OCI-LY3 (cell line): ENCODE data around the gene SLC28A1.

Experiments used
- H2AFZ ChIP-seq: fragments of 200-600, 300-600 bp; shearing (Covaris generic); 2 replicates; pipeline ENCODE4 v1.6.0; 2014; ENCODE audit warnings: antibody characterized with exemption, low read depth, low read length
- H3K27ac ChIP-seq: fragments of 200-600, 300-600 bp; sonication (generic); 2 replicates; pipeline ENCODE4 v1.5.1; 2014; ENCODE audit warnings: mild to moderate bottlenecking, low read length, moderate library complexity, mixed read lengths
- H3K27me3 ChIP-seq: fragments of 200-600, 300-600 bp; sonication (generic); 2 replicates; pipeline ENCODE4 v1.6.1; 2014; ENCODE audit warnings: low read depth, low read length, mixed read lengths
- H3K36me3 ChIP-seq: fragments of 200-600, 300-600 bp; sonication (generic); replicated peaks from 2 replicates; pipeline ENCODE3; 2014; ENCODE audit warnings: low read depth, low read length, mixed read lengths
- H3K4me1 ChIP-seq: fragments of 300-600, 200-600 bp; sonication (generic); 2 replicates; pipeline ENCODE4 v1.6.1; 2014; ENCODE audit warnings: low read length, mixed read lengths
- H3K4me2 ChIP-seq: fragments of 200-600, 300-600 bp; sonication (generic); 2 replicates; pipeline ENCODE4 v1.6.1; 2014; ENCODE audit warnings: low read length, mixed read lengths
- H3K4me3 ChIP-seq: fragments of 300-600, 200-600 bp; sonication (generic); 2 replicates; pipeline ENCODE4 v1.5.1; 2014; ENCODE audit warnings: antibody characterized with exemption, mild to moderate bottlenecking, low read length, moderate library complexity
- H3K79me2 ChIP-seq: fragments of 300-600, 200-600 bp; shearing (Covaris generic); 2 replicates; pipeline ENCODE4 v1.6.1; 2014; ENCODE audit warnings: mild to moderate bottlenecking, low read length, mixed read lengths
- H3K9ac ChIP-seq: fragments of 300-600, 200-600 bp; shearing (Covaris generic); 2 replicates; pipeline ENCODE4 v1.6.0; 2014; ENCODE audit warnings: mild to moderate bottlenecking, low read length, moderate library complexity
- H3K9me3 ChIP-seq: fragments of 200-600, 300-600 bp; shearing (Covaris generic); 2 replicates; pipeline ENCODE4 v1.6.1; 2014; ENCODE audit warnings: low read length, mixed read lengths; ENCODE audit not compliant: insufficient read depth
- H4K20me1 ChIP-seq: fragments of 200-600, 300-600 bp; sonication (generic); 2 replicates; pipeline ENCODE4 v1.6.1; 2016; ENCODE audit warnings: low read length, mixed read lengths; ENCODE audit not compliant: insufficient read depth
- CTCF ChIP-seq: fragments of 200-600, 300-600 bp; sonication (generic); IDR thresholded peaks from 2 replicates; pipeline ENCODE4 v1.5.1; 2014; ENCODE audit warnings: antibody characterized with exemption, low read length, low read depth
- EZH2phosphoT487 ChIP-seq: fragments of 200-600 bp; shearing (Covaris generic); IDR thresholded peaks from 2 replicates; pipeline ENCODE4 v1.6.1; 2018; ENCODE audit warnings: antibody characterized with exemption, mixed run types, low read depth

Gene SLC28A1

GRCh38 chr15:84847382-84847781 lies 37.1 kb upstream of the SLC28A1 start:
- no peak overlapping the region for H3K9ac ChIP-seq
- H4K20me1 ChIP-seq = no peaks in the 10 kb centered on the region
- no peak overlapping the region for H2AFZ ChIP-seq
- TF ChIP-seq EZH2phosphoT487 (no peak), CTCF (no peak)
- H3K27me3 ChIP-seq = no peaks in the 10 kb centered on the region
- H3K79me2 ChIP-seq = no peaks in the 10 kb centered on the region
- no peaks in the 10 kb centered on the region for H3K4me1 ChIP-seq
- H3K4me2 ChIP-seq = no peak overlapping the region
- no peak overlapping the region for H3K27ac ChIP-seq
- no peaks in the 10 kb centered on the region for H3K36me3 ChIP-seq
- H3K9me3 ChIP-seq = peaks cover 7% of the 10 kb centered on the region; the same call in 1 of the 2 replicates
- no peak overlapping the region for H3K4me3 ChIP-seq

GRCh38 chr15:84852212-84852611 lies 32.2 kb upstream of the SLC28A1 start:
- Histone ChIP-seq H4K20me1 (no peaks in the 10 kb centered on the region), H3K4me2 (no peak overlapping the region), H3K27ac (no peak overlapping the region), H3K9me3 (peaks cover 1% of the 10 kb centered on the region; the same call in 1 of the 2 replicates), H2AFZ (no peak overlapping the region), H3K79me2 (no peaks in the 10 kb centered on the region), H3K9ac (no peak overlapping the region), H3K27me3 (no peaks in the 10 kb centered on the region), H3K36me3 (no peaks in the 10 kb centered on the region), H3K4me3 (no peak overlapping the region), H3K4me1 (peaks cover 21% of the 10 kb centered on the region)
- no peak for TF ChIP-seq EZH2phosphoT487

- H3K36me3 ChIP-seq = no peaks in the 10 kb centered on the region
- H3K4me1 ChIP-seq = peaks cover 33% of the 10 kb centered on the region
- no peaks in the 10 kb centered on the region for H4K20me1 ChIP-seq
- no peak overlapping the region for H3K4me3 ChIP-seq
- H2AFZ ChIP-seq = no peak overlapping the region
- H3K27ac ChIP-seq = peak overlapping the region; percentile 66
- no peaks in the 10 kb centered on the region for H3K9me3 ChIP-seq
- TF ChIP-seq EZH2phosphoT487 (no peak), CTCF (no peak)
- H3K79me2 ChIP-seq = no peaks in the 10 kb centered on the region
- H3K4me2 ChIP-seq = peak overlapping the region; percentile 62
- H3K27me3 ChIP-seq = no peaks in the 10 kb centered on the region
- no peak overlapping the region for H3K9ac ChIP-seq
These were observed 29.3 kb upstream of the SLC28A1 start for GRCh38 chr15:84855136-84855535.

GRCh38 chr15:84855765-84856164 lies 28.7 kb upstream of the SLC28A1 start:
- Histone ChIP-seq H3K79me2 (no peaks in the 10 kb centered on the region), H3K4me1 (peaks cover 33% of the 10 kb centered on the region), H3K9ac (no peak overlapping the region), H3K27me3 (no peaks in the 10 kb centered on the region), H2AFZ (no peak overlapping the region), H4K20me1 (no peaks in the 10 kb centered on the region), H3K4me3 (no peak overlapping the region), H3K36me3 (no peaks in the 10 kb centered on the region), H3K27ac (no peak overlapping the region), H3K9me3 (no peaks in the 10 kb centered on the region), H3K4me2 (no peak overlapping the region)
- TF ChIP-seq CTCF (no peak), EZH2phosphoT487 (no peak)
